Daoy (cell line): ENCODE results near the gene MAGI1. TPM values are rescaled to one million over a fixed set of nuclear protein-coding genes. Genes with fewer than 3 reads are reported as not detected.
"Not testable (repeated sequence)": the region's sequence is repeated elsewhere in the genome, so short reads cannot be mapped to it uniquely, and the experiment has no call there.

Source experiments
- DNase-seq: peaks from one replicate; pipeline ENCODE4 v3.0.0-alpha.2; 2015; ENCODE audit warnings: low read depth
- total RNA-seq: library from RNA; depleted of rRNA; stranded (reverse); fragments of >200 nt; shearing (Covaris generic); gene quantifications from 2 replicates; pipeline ENCODE4 v1.2.3, GENCODE V29; 2014

Gene MAGI1
- total RNA-seq, 1 experiment from 2014 or later, result 7.1 TPM

DNA sequence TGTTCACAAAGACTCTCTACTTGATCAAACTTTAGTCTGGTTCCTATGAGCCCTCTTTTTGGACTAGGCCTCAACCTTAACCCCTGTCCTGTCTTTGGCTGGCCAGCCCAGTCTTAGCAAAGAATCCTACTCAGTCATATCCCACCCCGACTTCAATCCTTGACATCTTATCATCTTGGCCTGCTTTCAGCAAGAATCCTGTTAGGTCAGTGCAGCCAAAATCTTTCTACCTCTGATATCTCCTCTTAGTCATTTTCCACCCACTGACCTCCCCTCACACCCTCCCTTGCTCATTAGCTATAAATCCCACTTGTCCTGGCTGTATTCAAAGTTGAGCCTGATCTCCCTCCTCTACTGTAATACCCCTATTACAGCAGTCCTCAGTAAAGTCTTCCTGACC lies 286.1 kb downstream of the MAGI1 start:
- no peak for DNase-seq

DNA sequence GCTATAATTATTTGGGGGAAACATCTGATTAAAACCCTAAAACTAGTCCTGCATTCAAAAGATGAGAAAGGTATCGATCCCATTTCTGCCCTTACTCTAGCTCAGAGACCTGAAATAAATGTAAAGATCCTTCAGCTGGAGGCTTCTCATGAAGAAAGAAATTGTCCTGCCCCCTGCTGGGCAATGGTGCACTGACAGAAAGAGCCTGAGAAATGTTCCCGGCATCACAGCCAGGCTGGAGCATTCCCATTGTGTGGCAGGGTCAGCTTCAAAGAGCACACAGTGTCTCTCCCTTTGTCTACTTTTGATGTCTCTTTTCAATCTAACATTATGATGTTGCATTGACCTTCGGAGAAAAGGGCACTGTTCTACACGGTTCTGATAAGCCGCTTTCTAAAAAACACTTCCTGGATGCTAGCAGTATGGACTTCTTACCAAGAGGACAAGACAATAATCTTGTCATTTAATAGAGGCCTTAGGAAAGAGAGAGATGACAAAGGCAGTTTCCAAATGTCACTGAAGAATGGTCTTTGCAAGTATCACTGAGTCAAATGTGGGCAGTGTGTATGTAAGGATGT lies 287.5 kb downstream of the MAGI1 start:
- DNase-seq, result peak; percentile 19

DNA sequence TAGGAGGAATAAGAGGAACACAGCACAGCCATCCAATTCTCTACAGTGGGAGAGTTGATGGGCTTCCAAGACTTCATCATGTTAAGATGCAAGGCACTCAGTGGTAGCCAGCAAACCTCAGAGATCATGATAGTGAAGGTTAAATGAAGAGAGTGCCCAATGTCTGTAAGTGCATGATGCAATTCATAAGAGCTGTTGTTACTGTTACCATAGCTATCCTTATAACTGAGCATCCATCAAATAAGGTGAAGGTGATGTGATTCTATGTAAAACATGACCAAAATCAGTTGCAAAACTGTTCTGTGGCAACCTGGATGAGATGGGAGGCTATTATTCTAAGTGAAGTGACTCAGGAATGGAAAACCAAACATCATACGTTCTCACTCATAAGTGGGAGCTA lies 289.7 kb downstream of the MAGI1 start:
- DNase-seq, result no peak

DNA sequence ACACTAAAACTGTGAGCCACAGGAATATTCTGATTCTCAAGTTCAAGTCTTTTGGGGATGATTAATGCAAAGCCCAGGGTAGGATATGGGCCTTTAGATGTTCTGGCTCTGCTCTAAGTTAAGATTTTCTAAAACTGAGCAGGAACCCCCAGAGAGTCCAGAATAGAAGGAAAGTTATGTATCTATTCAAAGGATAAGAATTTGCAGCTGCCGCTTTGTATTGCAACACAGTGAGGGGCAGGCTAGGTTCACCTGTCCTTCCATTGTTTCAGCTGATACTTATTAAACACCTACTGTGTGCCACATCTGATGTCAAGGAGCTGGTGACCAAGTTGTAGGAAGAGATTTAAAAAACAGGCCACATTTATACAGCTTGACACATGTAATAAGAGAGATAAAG lies 290.4 kb downstream of the MAGI1 start:
- no peak for DNase-seq

DNA sequence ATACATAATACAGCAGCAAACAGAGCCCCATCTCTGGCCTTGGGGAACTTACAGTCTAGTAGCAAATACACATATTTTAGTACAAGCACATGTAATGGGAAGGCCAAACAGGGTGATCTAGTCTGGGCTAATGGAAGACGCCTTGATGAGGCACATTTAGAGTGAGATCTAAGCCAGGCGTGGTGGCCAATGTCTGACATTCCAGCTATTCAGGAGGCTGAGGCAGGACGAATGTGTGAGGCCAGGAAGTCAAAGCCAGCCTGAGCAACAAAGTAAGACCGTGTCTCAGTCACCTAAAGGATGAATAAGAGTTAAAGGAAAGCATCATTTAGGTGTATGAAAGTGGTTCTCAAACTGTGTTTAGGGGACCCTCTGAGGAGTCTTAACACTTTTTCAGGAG lies 291.9 kb downstream of the MAGI1 start:
- no peak for DNase-seq

DNA sequence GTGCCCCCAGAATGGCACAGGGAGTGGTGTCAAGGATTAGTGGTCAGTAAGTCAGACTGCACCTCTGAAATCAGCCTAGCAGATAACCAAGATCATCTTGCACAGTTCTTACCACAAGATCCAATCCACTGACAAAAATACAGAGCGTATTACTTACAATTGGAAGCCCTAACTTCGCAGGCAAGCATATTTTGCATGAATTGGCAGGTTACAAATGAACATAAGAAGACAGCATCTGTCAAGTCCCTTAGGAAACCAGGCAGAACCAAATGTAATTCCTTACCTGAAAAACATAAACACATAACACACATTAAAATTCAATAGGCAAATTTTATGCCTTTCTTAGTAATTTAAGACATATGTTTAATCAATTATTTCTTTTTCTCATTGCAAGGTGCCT lies 293.4 kb downstream of the MAGI1 start:
- no peak for DNase-seq

DNA sequence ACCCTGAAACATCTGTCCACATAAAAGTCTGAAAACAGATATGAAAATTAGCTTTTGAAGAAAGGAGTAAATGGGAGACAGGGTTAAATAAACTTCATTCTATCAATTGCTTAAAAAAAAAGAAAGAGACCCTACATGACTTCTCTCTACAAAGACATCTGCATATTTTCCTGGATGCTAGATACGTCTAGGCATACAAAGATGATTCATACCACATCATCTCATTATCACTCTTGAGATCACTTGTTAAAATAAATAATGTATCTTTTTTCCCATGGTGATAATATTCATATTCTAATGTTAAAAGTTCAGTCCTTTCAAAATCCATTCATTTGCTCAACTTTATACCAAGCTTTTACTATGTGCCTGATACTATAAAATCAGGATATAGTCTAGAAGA lies 295.8 kb downstream of the MAGI1 start:
- no peak for DNase-seq

DNA sequence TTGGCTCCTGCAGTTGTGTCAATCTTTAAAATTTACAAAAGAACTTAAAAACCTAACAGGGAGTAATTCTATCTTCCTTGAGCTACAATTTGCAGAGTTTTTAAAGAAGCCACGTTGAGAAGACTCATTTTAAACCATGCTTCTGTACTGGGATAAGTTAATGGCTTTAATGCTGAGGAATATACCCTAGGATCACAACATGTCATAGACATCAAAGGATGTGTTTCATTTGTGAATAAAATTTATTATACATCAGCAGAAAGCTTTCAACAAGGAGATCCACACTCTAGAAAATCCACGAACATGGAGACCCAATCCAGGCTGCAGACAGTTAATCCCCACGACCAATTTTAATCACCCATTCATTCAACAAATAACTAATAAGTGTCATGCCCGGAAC lies 297.2 kb downstream of the MAGI1 start:
- no peak for DNase-seq

DNA sequence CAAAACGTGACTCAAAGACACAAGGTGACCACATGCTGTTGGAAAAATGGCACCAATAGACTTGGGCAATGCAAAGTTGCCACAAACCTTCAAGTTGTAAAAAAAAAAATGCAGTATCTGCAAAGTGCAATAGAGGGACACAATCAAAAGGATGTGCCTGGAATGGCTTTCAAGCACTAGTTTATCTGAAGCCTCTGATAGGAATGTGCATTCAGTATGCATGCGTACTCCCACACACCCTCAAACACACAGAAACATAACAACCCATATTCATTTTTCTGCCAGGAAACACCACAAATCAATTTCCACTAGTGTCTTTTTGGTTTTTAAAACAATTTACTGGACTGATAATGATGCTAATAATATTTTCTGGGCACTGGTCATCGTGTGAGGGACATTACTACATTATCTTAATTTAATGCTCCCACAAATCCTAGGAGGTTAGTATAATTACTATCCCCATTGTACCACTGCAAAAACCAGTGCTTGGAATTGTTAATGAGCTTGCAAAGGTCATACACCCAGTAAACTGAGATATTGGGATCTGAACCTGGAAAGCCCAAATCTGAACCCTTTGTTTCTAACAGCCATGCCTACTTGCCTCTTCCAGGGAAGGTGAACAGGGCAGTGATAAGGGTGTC lies 298.7 kb downstream of the MAGI1 start:
- DNase-seq, result no peak

DNA sequence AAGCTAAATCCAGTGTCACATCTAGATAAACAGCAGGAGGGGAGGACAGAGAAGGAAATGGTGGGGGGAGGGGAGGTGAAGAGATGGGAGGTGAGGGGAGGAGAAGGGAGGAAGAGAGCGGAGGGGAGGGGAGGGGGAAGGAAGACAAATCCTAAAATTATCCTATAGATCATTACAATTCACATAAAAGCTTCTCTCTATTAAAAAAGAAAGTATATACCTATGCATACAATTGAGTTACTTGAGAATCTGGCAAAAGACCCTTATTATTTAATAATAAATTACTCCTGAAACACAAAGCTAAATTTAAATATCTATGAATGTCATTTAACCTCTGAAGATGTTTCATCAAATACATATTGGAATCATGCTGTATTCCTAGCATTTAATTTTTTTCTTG lies 303.9 kb downstream of the MAGI1 start:
- DNase-seq, result no peak

DNA sequence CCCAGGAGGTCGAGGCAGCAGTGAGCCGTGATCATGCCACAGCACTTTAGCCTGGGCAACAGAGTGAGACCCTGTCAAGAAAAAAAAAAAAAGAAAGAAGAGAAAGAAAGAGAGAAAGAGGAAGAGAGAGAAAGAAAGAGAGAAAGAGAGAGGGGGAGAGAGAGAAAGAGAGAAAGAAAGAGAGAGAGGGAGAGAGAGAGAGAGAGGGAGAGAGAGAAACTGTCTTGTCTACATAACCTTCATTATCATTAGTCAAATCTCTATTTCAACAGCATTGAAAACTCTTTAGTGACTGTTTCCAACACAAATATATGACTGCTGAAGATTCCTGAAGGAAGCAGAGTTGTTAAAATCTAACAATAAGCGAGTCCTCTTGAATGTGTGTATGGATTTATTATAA lies 304.3 kb downstream of the MAGI1 start:
- DNase-seq, result no peak

DNA sequence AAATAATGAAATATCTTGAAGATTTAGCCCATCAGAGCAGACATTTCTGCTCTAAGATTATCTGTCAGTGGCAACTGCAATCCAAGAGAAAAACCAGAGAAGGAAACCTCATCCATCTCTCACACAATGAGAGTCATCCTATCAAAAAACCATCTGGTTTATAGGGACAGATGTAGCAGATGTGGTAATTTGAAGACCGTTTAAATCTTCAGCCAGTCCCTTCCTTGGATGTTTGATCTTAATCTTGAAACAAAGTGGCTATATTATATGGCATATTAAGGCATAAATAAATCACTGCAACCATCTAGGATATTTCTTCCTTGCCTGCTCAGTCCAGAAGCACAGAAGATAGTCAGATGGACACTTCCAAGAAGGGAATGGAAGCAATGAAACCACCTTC lies 305.3 kb downstream of the MAGI1 start:
- no peak for DNase-seq

DNA sequence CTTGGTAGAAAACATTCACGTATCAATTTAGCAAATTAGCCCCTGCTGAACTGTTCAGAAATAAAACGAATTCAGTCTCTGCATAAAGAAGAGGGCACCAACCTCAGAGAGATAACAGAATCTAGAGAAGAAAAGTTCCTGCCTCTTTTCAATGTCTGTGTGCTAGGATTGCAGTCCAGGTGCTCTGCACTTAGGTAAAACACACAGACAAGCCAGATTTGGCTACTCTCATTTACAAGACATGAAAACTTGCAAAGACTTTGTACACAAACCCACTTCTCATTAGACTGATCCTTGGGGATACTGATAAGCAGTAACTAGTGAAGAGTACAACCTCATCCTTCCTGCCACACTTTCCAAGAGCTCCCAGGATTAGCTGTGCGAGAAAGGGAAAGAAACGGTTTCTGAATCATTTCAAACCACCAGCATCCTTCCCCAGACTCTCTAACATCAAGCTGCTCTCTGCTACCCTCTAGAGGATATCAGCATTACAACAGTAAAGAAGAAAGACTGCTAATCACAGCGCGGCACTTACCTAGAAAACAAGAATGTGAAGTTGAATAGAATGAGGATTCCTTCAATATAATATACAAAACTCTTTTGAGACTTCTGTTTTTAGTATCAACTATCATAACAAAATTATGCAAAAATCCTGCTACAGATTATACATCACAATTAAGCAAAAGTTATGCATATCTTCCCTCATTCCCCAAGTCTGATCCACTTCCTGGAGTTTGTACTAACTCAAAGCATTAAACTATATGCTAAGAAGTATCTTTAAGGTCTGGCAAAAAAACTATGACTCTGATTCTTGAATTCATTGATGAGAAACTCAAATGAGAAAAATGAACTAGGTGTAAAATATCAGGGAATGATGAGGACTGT lies 306.4 kb downstream of the MAGI1 start:
- DNase-seq, result peak; percentile 60

DNA sequence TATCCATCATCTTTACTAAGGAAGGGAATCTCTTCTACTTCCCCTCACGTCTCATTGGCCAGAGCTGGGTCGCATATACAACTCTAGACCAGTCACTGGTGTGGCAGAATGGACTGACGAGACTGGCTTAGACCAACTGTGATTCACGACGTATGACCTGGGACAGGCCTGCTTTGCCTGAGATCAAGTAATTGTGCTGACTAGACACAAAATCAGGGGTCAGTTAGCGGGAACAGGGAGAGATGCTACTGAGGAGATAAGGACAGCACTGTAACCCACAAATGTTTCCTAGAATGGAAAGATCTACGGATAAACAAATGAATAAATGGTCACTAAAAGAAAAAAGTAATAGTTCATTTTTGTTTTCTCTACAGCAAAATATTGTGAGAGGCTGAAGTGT lies 308.3 kb downstream of the MAGI1 start:
- DNase-seq, result no peak

DNA sequence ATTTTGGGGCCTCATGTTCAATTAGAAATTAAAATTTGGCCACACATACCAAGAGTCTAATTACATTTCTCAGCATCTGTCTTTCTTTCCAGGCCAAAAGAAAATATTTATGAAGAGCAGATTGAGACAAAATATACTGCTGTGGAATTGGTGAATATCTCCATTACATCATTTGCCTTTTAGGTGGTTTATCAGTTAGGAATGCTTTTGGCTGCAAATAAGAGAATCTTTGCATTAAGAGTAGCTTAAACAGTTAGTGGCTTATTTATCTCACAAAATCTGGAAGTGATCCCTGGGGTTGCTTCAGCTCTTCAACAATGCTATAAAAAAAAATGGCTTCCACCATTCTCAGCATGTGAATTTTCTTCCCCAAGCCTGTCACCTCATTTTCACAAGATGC lies 308.7 kb downstream of the MAGI1 start:
- DNase-seq, result no peak

DNA sequence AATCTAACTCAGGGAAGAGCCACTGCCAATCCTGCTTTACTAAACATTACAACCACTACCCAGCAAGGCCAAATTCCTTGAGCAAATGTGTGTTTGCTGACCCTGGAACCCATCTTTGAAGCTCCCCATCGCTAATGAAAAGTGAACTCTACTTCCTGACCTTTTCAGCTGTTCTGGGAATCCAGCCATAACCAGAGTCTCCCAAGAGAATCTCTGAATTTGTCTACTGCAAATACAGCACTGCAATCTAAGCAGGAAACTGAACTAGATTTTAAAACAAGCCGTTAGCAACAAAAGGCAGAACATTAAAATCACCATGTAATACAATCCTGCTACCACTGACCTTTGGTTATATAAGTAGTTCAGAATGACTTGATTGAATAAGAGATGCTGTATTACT lies 309.2 kb downstream of the MAGI1 start:
- DNase-seq, result no peak

DNA sequence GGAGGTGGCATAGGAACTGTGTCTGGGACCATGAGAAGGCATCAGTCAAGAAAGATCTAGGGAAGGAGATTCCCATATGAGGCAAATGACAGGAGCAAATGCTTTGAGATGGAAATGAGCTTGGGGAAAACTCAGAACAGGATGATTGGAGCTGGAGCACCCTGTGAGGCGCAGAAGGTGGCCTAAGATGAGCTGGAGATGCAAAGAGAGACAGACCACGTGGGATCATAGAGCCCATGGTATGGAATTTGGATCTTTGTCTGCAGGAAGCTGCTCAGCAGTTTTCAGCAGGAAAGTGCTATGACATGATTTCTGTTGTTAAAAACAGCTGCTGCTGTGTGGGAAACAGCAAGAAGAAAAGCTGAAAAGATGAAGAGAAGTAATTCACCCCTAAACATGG lies 310.6 kb downstream of the MAGI1 start:
- no peak for DNase-seq

DNA sequence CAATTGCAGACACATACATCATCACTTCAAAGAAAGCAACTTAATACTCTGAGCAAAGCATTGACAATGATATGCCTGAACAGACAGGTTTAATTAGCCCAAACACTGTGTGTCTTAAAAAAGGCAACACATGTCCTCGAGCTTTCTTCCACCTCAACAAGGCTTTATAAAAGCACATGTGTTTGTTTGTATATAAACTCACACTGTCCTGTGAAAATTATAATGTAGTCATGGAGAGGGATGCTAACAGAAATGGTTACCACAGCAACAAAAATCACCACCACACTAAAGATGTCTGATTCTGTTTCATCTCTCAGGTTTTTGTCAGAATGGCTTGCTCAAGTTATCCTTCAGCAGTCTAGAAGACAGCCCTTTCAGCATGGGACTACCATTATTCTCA lies 314.7 kb downstream of the MAGI1 start:
- DNase-seq, result no peak

DNA sequence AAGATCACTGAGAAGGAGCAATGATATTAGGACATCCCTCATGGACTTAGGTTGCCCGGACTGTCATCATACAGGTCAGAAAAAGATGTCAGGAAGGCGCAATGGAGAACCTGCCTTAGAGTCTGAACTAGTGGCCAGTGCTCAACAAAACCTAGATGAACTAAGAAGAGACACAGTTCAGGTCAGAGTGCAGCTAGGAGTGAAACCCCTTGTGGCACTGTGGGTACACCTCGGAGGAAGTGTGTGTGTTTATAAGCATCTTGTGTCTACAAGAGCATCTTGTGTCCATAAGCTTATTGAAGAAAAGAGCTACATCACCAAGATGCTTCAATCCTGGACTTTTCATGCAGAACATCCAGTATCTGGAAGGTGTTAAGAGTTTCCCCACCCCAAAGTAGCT lies 315.7 kb downstream of the MAGI1 start:
- no peak for DNase-seq

DNA sequence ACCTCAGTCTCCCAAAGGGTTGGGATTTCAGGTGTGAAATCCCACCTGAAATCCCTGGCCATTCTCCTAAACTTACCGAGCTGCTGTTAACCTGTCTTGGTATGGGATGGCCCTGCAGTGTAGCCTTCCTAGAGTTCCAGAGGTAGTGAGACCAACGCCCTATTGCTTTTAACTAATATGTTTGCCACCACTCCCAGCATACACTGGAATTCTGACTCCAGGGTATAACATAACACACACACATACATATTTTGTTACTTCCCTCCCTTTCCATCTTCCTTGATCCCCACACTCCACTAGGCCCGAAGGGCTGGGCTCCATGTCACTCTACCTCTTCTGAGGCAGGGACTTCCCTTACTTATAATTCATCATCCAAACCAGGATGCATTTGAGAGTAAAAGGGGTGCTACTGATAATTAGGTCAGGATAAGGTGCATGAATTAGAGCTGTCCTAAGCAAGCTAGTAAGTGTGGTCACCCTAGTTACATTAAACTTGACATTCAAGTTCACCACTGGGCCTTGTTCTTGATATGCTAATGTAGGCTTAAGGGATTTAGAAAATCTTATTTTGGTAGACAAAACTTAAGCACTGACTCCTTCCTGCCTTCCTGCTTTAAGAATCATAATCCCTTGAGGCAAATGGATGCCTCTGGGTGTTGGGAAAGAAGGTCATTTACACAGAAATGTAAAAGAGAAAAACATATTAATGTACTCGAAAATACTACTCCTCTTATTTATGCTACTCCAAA lies 317.6 kb downstream of the MAGI1 start:
- no peak for DNase-seq

DNA sequence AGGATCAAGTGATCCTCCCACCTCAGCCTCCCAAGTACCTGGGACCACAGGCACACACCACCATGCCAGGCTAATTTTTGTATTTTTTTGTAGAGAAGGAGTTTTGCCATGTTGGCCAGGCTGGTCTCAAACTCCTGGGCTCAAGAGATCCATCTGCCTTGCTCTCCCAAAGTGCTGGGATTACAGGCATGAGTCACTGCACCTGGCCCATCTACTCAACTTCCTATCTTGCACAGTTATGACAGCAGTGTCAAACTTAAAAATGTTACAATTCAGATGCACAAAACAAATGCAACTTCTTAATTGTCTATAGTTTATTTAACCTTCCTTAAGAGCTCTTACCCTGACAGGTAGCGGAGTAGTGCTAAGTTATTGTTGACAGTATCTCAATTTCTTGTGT lies 319.1 kb downstream of the MAGI1 start:
- not testable (repeated sequence) for DNase-seq

DNA sequence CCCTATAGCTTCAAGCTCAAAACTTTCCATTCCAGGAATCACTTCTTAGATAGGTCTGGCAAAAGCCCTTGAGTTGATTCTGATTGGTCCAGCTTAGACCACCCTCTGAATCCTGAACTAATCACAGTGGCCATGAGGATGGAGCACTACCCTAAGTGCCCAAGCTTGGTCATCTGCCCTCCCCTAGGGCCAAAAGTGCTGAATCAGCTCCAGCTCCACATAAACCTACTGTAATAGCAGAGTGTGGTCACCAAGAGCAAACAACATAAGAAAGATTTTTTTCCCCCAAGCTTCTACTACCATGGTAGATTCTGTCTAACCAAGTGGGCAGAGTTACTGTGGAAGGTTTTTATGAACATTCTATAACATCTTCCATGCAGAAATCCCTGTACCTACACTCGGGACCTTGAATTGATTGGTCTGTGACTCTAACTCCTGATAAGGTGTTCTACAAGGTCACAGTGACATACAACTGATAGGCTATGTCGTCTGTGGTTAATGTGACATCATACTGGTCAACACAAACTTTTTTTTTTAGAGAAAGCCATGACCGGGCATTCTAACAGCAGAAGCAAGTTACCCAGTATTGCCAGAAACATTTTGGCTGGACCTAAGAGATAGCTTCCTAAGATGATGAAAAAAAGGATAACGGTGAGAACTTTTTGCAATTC lies 320.9 kb downstream of the MAGI1 start:
- no peak for DNase-seq
